ENCODE measurements around the gene ATP6V0B. TPM values are rescaled to one million over a fixed set of nuclear protein-coding genes. Genes with fewer than 3 reads are reported as not detected.
A peak's percentile ranks its signal among the peaks of the same experiment; 100 is the strongest.

The ATP6V0B gene
- total RNA-seq, 1 donor from 2014 or later, result 115 TPM

GRCh38 chr1:43975249-43975961 is 645 bp downstream of the ATP6V0B start:
- intact Hi-C loops (cut with DNase I), result loop anchor here (2.0 kb wide), 1 partner anchor 55 kb away; the partner anchor contains the start of gene SLC6A9
- H3K4me1 ChIP-seq, result peaks cover 14 to 33% of the 10 kb centered on the region in 2 donors
- H3K27ac ChIP-seq, result peak overlapping the region; percentile 84 to 89
- H3K36me3 ChIP-seq, result peaks cover 13 to 19% of the 10 kb centered on the region in 2 donors
- TF ChIP-seq, protein P1, sequence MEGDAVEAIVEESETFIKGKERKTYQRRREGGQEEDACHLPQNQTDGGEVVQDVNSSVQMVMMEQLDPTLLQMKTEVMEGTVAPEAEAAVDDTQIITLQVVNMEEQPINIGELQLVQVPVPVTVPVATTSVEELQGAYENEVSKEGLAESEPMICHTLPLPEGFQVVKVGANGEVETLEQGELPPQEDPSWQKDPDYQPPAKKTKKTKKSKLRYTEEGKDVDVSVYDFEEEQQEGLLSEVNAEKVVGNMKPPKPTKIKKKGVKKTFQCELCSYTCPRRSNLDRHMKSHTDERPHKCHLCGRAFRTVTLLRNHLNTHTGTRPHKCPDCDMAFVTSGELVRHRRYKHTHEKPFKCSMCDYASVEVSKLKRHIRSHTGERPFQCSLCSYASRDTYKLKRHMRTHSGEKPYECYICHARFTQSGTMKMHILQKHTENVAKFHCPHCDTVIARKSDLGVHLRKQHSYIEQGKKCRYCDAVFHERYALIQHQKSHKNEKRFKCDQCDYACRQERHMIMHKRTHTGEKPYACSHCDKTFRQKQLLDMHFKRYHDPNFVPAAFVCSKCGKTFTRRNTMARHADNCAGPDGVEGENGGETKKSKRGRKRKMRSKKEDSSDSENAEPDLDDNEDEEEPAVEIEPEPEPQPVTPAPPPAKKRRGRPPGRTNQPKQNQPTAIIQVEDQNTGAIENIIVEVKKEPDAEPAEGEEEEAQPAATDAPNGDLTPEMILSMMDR (IDR thresholded peaks at IDR 0.05), result no peak
- H3K27me3 ChIP-seq, result no peaks in the 10 kb centered on the region
- DNase-seq (ENCODE audit: low spot score in 2 of 2), result peak in 1 of 2 donors; percentile 80
- H3K4me3 ChIP-seq, result peak overlapping the region; percentile 71 to 78
- H3K9me3 ChIP-seq, result no peaks in the 10 kb centered on the region

GRCh38 chr1:43976045-43976444 is 1.3 kb downstream of the ATP6V0B start:
- Histone ChIP-seq H3K4me3 (peak overlapping the region; percentile 71 to 78), H3K9me3 (no peaks in the 10 kb centered on the region), H3K27me3 (no peaks in the 10 kb centered on the region), H3K36me3 (peaks cover 13 to 19% of the 10 kb centered on the region in 2 donors), H3K4me1 (peaks cover 11 to 27% of the 10 kb centered on the region in 2 donors), H3K27ac (no peak overlapping the region)
- intact Hi-C loops (cut with DNase I), result no loop called here
- TF ChIP-seq, protein P1 (IDR thresholded peaks at IDR 0.05), result no peak
- no peak for DNase-seq (ENCODE audit: low spot score in 2 of 2)

- H3K27me3 ChIP-seq, result no peaks in the 10 kb centered on the region
- H3K9me3 ChIP-seq, result no peaks in the 10 kb centered on the region
- TF ChIP-seq, protein P1 (IDR thresholded peaks at IDR 0.05), result no peak
- intact Hi-C loops (cut with DNase I), result no loop called here
- H3K36me3 ChIP-seq, result peaks cover 13 to 19% of the 10 kb centered on the region in 2 donors
- no peak for DNase-seq (ENCODE audit: low spot score in 2 of 2)
- H3K27ac ChIP-seq, result no peak overlapping the region
- H3K4me1 ChIP-seq, result peaks cover 11 to 27% of the 10 kb centered on the region in 2 donors
- no peak overlapping the region for H3K4me3 ChIP-seq
Observed at GRCh38 chr1:43976890-43977289, 2.1 kb downstream of the ATP6V0B start.

DNA sequence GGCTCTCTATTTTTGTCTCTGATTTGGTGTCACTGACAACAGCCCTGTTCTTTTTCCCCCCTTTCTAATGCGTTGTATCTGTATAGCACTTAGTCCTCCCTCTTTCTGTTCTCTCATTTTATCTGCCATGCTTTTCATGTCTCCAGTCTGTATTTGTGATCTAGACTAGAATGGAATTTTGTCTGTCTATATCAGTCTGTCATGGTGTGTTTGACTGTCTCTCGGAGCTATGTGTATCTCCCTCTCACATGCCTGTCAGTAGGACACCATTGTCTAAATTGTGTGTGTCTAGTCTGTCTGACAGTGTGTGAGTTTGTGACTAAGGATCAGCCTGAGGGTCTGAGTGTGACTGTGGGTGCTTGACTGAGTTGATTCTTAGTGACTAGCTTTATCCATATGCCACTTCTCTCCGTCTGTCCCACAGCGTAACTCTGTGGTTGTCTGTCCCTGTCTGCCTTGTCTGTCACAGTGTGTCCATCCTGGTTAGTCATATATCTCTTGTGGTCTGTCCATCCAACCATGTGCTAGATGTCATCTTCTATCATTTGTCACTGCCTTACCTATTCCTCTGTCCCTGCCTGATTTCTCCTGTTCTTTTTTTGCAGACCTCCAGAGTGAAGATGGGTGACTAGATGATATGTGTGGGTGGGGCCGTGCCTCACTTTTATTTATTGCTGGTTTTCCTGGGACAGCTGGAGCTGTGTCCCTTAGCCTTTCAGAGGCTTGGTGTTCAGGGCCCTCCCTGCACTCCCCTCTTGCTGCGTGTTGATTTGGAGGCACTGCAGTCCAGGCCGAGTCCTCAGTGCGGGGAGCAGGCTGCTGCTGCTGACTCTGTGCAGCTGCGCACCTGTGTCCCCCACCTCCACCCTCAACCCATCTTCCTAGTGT is 2.9 kb downstream of the ATP6V0B start:
- no peak for DNase-seq (ENCODE audit: low spot score in 2 of 2)
- peak overlapping the region in 1 of 2 donors; percentile 65 for H3K4me3 ChIP-seq
- TF ChIP-seq, protein P1 (IDR thresholded peaks at IDR 0.05), result no peak
- H3K36me3 ChIP-seq, result peaks cover 9 to 14% of the 10 kb centered on the region in 2 donors
- no peak overlapping the region for H3K27ac ChIP-seq
- no peaks in the 10 kb centered on the region for H3K27me3 ChIP-seq
- H3K4me1 ChIP-seq, result peaks cover 11 to 27% of the 10 kb centered on the region in 2 donors
- no peaks in the 10 kb centered on the region for H3K9me3 ChIP-seq
- intact Hi-C loops (cut with DNase I), result no loop called here

DNA sequence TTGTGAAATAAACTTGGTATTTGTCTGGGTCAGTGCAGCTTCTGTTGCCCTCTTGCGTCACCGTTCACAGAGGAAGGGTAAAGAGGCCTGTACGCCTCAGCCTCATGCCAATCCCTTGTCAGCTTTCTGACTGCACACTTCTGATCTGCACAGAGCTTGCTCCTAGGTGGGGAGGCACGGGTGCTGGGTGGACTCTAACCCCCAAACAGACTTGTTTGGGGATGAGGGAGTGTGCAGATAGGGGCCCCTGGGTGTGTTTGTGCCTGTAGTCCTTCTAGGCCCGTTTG is 3.4 kb downstream of the ATP6V0B start:
- Histone ChIP-seq H3K4me1 (peaks cover 11 to 27% of the 10 kb centered on the region in 2 donors), H3K9me3 (no peaks in the 10 kb centered on the region), H3K27me3 (no peaks in the 10 kb centered on the region), H3K36me3 (peaks cover 9 to 14% of the 10 kb centered on the region in 2 donors), H3K27ac (no peak overlapping the region), H3K4me3 (peak overlapping the region; percentile 56 to 65)
- intact Hi-C loops (cut with DNase I), result no loop called here
- no peak for DNase-seq (ENCODE audit: low spot score in 2 of 2)
- TF ChIP-seq, protein P1 (IDR thresholded peaks at IDR 0.05), result no peak
